H1 (cell line): ENCODE results near the gene DCAF17. TPM values are rescaled to one million over a fixed set of nuclear protein-coding genes. Genes with fewer than 3 reads are reported as not detected.

Experiments used
- HDAC2 ChIP-seq, 2 experiments: fragments of 300-600 bp in 1 of 2; sonication (generic) in 1 of 2; IDR thresholded peaks; 2 replicates each; pipeline ENCODE4 v1.6.1; 2011 to 2012; ENCODE audit warnings: low read depth in 2 of 2, low read length in 2 of 2, mild to moderate bottlenecking in 2 of 2, moderate library complexity in 2 of 2, borderline replicate concordance in 1 of 2, inconsistent platforms in 1 of 2
- HDAC6 ChIP-seq: IDR thresholded peaks from one replicate; pipeline ENCODE4 v1.7.1; 2012; ENCODE audit warnings: low read depth, mild to moderate bottlenecking, inconsistent platforms, low read length, moderate library complexity
- TBP ChIP-seq: IDR thresholded peaks from 2 replicates; pipeline ENCODE4 v1.6.1; 2011; ENCODE audit warnings: low read depth, low read length, improper control_type of control experiment
- polyA plus RNA-seq, 7 experiments: library from polyadenylated mRNA; depleted of rRNA in 3 of 7; stranded (reverse) in 5 of 7; unstranded in 2 of 7; fragments of >200 nt in 5 of 7; fragments of 200-250 nt in 2 of 7; gene quantifications; 1 replicate in 5 of 7; 2 replicates in 1 of 7; 4 replicates in 1 of 7; pipeline versions ENCODE4 v1.2.1 to v1.2.3, GENCODE V29; 2011 to 2013; ENCODE audit warnings: missing spikeins in 2 of 7, mixed read lengths in 2 of 7
- total RNA-seq: library from RNA; stranded (reverse); fragmentation: NEBNext Ultra II Directional; extraction: Animal tissue kit (Norgen Biotek cat#: 25700); gene quantifications from 2 replicates; pipeline ENCODE4 v1.2.1, GENCODE V29; 2021

DCAF17 gene
- total and polyA plus RNA-seq, 2 of the 8 experiments (the other 6 are each of a cell fraction or from before 2014, with no cell fraction given), result 10.7 to 30.0 TPM

GRCh38 chr2:171400395-171400794 is 33.6 kb upstream of the DCAF17 start (continued):
- TF ChIP-seq HDAC2 (IDR thresholded peaks at IDR 0.05; ENCODE audit: borderline replicate concordance in 1 of 2, low read depth in 2 of 2, low read length in 2 of 2), result no peak
- no peak for TF ChIP-seq TBP
- TF ChIP-seq HDAC6, result no peak
